ENCODE measurements around the gene PURA. TPM values are rescaled to one million over a fixed set of nuclear protein-coding genes. Genes with fewer than 3 reads are reported as not detected.

The PURA gene
- total RNA-seq, 2 experiments from 2014 or later = 13.1 to 13.3 TPM

DNA sequence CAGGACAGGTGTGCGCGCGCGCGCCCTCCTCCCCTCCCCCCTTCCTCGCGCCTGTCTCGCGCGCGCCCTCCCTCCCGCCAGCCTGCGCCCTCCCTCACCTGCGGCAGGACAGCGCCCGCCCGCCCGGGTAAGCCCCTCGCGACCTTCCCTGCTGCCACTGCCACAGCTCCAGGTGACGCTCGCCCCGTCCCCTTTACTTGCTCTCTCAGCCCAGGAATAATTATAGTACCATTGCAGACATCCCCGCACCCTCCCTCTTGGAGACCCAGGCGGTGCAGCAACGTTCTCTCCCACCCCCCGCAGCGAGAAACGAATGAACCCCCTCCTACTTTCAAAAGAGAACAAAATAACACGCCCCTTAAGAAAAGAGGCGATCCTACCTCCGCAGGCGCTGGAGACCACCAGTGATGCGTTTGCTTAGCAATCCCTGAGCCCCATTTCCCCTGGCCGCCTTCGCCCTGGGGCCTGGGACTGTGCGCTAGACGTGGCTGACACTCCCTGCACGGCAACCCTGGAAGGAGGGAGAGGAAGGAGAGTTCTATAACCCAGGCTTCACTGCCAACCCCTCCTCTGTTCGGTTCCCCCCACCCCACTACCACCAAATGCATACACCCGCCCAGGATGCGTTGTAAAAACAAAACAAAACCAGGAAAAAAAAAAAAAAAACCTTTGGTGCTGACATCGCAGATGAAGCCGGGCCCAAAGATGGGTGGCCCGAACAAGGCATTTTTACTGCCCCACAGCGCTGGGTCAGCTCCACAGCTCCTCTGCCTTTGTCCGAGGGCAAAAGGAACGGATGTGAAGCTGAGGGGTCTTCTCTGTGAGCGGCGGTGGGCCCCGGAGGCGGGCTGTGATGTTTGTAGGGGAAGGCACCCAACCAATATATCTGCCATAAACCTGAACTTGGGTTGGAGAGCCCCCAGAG, 5.6 kb upstream of the PURA start:
- ChIA-PET CTCF (interaction anchor here (0.6 to 1.3 kb wide), 3 partner anchors 18 to 164 kb away, joined by 3 to 4 read pairs (median 3); no protein-coding TSS in a partner anchor), POLR2A (interaction anchor here (0.6 to 1.2 kb wide), 5 partner anchors 29 to 1366 kb away, joined by 3 to 4 read pairs (median 3); partner anchors contain the start of genes CYSTM1 and UBE2D2)

DNA sequence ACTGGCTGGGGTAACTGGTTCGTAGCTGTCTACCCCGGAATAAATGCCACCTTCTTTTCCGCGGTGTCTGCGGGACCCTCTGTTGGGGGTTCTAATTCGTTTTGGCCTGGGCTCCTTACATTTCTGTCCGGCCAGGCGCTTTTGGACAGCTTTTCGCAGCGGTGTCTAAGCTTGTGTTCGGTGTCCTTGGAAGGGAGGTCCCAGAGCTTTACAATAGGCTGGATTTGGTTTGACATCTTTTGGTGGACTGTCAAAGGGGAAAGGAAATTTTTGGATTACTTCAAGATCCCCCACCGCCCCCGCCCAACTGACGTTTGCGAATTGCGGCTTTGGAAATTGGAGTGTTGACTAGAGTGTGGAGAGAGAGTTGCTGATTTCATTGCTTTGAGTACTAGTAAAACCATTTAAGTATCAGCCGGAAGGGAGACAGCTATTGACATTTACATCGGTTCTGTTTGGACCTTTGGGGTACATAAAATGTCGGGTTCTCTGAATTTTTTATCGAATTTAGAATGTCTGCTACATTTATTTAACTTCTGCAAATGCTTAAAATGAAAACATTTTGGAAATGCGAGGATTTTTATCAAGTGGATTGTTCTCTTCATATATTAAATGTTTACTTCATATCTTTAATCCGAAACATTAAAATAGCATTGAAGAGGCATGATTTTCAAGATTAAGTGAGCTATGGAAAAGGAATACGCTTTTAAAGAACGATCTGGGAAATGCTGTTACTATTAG, 4.7 kb upstream of the PURA start:
- ChIA-PET POLR2A (interaction anchor here (0.7 kb wide), 1 partner anchor 548 kb away, joined by 4 read pairs; the partner anchor contains the start of gene UBE2D2), CTCF (interaction anchor here (1.3 kb wide), 1 partner anchor 35 kb away, joined by 3 read pairs; no protein-coding TSS in a partner anchor)

DNA sequence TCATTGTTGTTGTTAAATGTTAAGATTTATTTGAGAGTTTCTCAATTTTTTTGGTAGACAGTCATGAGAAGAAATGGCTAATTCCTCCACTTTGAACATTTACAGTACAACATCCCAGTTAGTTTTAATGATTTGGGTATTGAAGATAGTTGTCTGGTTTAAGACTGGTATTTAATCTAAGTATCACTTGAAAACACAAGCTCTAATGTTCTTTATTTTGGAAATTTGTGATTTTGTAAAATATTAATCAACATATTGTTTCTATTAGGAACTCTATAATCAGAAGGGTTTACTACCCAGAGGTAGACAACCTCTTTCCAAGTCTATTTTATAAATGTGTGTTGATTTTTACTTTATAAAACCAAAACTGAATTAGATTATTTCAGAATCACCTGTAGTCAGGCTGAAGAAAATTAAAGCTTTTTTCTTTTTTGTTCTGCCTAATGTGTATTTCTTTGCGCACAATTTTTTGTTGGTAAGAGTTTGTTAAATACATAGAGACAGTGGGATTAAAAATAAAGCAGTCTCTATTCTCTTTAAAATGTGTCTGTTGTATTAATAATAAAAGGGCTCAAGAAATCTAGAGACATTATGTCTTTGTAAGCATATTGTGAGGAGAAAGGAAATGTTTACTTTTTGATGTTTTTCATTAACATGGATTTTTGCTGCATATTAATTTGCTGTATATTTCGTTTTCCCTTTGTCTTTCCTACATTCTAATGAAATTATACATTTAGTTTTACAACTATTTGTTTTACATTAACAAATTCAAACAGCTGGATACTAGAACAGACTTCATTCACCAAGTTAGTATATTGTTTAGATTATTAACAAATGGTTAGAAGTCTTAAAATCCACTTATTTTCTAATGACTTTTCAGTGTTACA, 3.9 kb upstream of the PURA start:
- ChIA-PET CTCF (interaction anchor here (0.7 to 1.3 kb wide), 2 partner anchors 33 to 34 kb away, joined by 3 read pairs; no protein-coding TSS in a partner anchor), POLR2A (no interaction called here)

DNA sequence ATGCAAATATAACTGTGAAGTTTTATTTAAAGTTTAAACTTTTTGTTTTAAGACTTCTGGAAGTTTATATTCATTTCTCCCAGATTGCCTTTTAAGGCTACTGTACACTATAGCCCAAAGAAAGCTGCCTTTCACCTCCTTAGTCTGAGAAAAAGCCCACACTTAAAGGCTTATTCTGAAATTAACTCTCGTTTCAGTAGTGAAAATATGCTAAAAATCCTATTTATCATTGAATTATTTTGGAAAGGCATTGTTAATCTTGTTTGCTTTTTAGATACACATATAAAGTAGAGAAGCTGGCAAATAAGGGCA, 3.3 kb upstream of the PURA start:
- ChIA-PET CTCF (interaction anchor here (0.7 to 1.3 kb wide), 2 partner anchors 32 to 34 kb away, joined by 3 read pairs; no protein-coding TSS in a partner anchor), POLR2A (no interaction called here)

DNA sequence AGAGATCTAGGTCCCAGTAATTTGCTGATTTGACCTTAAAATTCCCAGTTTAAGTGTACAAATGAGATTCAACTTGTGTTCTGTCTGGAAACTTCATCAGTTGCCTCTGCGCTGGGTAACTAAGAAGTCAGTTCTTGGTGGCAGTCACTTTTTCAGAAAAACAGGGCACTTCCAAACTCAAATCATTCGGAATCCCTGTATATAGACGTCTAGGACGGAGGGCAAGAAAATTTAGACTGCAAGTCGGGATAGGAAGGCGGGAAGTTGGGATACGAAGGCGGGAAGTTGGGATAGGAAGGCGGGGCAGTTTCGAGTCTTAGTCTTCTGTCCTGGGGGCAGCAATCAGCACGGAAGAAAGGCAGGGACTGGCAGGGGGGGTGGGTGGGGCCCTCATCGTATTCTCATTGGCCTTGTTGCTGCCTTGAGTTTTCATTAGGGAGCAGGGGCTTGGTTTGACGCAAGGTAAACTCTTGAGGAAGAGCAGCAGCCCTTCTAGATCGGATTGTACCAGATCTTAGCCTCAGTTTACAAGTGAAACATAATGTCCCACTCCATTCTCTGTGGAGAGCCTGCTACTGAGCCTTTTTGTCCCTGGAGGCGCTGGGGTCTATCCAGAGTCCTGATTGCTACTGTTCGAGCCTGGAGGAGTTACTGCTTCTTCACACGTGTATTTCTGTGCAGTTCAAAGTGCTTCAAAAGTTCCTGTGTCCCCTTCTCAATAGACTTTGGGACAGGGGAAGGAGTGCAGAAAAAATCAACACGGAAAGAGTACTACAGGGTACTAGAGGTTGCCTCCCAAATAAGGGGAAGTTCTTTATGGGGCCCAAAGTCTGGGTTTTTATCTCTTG, 2.7 kb upstream of the PURA start:
- ChIA-PET POLR2A (no interaction called here), CTCF (interaction anchor here (0.7 kb wide), 1 partner anchor 32 kb away, joined by 3 read pairs; no protein-coding TSS in a partner anchor)

DNA sequence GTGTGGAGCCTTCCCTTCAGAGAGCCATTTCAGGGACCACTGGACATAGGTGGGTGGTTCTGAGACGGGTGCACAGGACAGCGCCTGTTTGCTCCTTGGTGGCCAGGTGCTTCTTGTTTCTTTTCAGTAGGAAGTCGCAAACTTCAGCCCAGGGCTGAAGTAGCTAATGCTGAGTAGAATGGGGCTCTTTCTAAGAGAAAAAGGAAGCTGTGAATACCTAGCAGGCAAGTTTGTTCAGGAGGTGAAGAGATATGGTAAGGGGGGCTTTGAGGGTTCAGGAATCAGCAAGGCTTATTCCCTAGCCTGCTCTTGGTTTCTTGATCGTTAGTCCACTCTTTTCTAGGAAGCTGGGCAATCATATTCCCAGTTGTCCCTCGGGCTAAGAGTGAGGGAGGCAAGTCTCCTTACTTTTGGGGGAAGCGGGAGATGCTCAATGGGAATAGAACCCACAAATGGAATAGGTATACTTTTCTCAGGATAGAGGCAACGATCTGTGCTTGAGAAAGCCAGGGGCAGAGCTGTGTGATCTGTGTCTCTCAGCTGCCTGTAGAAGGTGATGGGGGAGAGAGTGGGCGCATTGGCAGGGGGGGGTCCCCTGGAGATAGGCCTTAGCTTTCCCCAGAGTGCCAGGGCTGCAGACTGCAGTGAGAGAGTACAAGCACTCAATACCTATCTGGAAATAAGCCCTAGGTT, 1.9 kb upstream of the PURA start:
- CTCF ChIA-PET = interaction anchor here (1.3 kb wide), 1 partner anchor 38 kb away, joined by 3 read pairs; no protein-coding TSS in a partner anchor
- POLR2A ChIA-PET = interaction anchor here (0.6 kb wide), 2 partner anchors 13 to 62 kb away, joined by 3 read pairs; no protein-coding TSS in a partner anchor

DNA sequence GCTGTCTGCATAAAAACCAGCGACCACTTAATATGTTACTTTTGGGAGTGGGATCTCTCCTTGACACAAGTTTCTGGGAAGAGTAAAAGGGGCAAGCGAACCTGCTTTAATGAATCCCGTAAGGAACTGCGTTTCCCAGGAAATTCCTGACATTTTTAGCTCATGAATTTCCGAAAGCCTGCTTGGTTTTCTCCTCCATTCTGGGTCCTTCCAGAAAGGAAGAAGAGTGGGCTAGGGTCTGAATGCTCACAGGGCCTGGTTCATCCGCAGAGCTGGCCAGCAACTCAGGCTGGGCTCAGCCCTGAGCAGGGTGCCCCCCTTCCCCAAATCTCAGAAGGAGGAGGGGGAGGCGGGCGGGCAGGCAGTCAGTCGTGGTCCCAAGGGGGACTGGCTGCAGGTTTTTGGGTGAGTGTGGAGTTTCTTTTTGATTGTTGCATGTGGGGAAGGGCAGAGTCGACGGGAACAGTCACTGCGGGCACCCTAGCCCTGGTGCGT, 1.2 kb upstream of the PURA start:
- POLR2A ChIA-PET = interaction anchor here (0.7 kb wide), 1 partner anchor 33 kb away, joined by 3 read pairs; no protein-coding TSS in a partner anchor
- CTCF ChIA-PET = interaction anchor here (1.0 to 1.3 kb wide), 2 partner anchors 30 to 39 kb away, joined by 3 read pairs; no protein-coding TSS in a partner anchor

DNA sequence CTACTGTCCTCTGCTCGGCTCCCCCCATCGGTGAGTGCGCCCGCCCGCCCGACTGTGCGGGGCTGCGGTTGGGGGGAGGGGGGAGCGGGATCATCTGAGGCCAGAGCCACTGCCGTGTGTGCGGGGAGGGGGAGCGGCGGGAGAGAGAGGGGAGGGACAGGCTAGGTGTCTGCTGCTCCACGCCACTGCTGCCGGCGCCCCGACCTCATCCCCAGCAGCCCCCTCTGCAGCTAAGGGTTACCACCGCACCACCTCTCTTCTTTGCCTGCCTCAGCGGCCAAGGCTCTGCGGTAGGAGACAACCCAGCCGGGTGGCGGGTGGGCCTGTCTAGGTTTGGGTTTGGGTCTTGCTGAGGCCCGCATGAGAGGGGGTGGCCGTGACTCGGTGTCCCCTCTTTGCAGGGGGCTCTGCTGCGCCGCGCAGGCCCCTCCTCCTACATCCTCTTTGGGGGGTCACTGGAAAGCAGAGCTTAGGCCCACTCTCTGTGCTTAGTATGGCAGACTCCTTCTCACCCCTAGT, 670 bp upstream of the PURA start:
- ChIA-PET CTCF (interaction anchor here (1.0 to 1.6 kb wide), 4 partner anchors 30 to 43 kb away, joined by 3 to 4 read pairs (median 4); no protein-coding TSS in a partner anchor), POLR2A (interaction anchor here (0.7 kb wide), 1 partner anchor 32 kb away, joined by 3 read pairs; no protein-coding TSS in a partner anchor)

DNA sequence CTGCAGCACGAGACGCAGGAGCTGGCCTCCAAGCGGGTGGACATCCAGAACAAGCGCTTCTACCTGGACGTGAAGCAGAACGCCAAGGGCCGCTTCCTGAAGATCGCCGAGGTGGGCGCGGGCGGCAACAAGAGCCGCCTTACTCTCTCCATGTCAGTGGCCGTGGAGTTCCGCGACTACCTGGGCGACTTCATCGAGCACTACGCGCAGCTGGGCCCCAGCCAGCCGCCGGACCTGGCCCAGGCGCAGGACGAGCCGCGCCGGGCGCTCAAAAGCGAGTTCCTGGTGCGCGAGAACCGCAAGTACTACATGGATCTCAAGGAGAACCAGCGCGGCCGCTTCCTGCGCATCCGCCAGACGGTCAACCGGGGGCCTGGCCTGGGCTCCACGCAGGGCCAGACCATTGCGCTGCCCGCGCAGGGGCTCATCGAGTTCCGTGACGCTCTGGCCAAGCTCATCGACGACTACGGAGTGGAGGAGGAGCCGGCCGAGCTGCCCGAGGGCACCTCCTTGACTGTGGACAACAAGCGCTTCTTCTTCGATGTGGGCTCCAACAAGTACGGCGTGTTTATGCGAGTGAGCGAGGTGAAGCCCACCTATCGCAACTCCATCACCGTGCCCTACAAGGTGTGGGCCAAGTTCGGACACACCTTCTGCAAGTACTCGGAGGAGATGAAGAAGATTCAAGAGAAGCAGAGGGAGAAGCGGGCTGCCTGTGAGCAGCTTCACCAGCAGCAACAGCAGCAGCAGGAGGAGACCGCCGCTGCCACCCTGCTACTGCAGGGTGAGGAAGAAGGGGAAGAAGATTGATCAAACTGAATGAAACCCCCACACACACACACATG, 654 bp downstream of the PURA start:
- POLR2A ChIA-PET = interaction anchor here (0.7 to 0.9 kb wide), 3 partner anchors 19 to 251 kb away, joined by 3 read pairs; no protein-coding TSS in a partner anchor
- CTCF ChIA-PET = interaction anchor here (1.0 to 1.8 kb wide), 4 partner anchors 17 to 42 kb away, joined by 3 to 4 read pairs (median 4); no protein-coding TSS in a partner anchor

DNA sequence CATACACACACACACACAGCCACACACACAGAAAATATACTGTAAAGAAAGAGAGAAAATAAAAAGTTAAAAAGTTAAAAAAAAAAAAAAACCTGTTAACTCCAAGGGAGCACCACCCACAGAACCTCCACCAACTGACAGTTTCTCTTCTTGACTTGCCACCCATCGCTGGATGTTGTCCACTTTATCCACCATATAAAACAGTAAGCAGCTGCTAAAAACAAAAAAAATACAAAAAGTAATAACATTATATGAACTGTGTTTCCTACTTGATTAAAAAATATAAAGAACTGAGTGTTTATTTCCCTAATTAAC, 1.2 kb downstream of the PURA start:
- POLR2A ChIA-PET = interaction anchor here (0.7 to 0.9 kb wide), 5 partner anchors 18 to 252 kb away, joined by 3 to 8 read pairs (median 3); no protein-coding TSS in a partner anchor
- CTCF ChIA-PET = interaction anchor here (1.0 to 1.8 kb wide), 4 partner anchors 17 to 40 kb away, joined by 3 to 4 read pairs (median 4); no protein-coding TSS in a partner anchor

DNA sequence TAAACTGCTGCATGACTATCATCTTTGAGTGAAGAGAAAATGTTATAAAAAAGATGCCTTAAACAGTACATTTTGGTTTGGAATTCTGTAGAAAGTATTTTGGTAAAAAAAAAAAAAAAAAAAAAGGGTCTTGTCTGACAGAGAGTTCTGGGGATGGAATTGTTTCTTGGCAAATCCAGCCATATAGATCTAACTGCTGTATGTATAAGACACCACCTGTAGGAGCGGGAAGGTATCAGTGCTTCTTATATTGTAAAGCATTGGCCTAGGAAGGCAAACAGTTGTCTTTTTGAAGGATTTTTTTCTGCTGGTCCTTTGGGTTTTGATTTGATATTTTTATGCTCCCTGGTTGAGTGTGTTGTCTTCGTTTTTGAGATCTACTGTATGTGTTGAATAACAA, 2.8 kb downstream of the PURA start:
- CTCF ChIA-PET = interaction anchor here (0.9 to 1.1 kb wide), 2 partner anchors 28 to 148 kb away, joined by 3 read pairs; no protein-coding TSS in a partner anchor

DNA sequence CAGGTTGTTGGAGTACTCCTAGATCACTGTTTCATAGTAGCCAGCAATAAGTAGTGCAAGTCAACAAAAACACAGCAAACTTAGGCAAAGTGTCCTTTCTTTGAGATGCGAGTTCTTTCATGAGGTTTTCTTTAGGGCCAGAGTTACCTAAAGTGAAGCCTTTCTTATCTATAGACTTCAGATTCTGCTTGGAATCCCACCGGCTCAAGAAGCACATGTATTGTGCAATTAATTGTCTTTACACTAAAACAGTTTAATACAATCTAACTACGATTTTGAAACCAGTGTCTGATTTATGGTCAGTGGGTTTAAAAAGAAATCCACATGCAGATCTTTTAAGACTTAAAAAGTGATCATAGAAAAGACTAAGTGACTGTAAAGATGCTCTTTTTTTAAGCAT, 3.6 kb downstream of the PURA start:
- CTCF ChIA-PET = interaction anchor here (0.9 to 1.1 kb wide), 2 partner anchors 27 to 149 kb away, joined by 3 read pairs; no protein-coding TSS in a partner anchor
- POLR2A ChIA-PET = no interaction called here

More for the DNA sequence above, 2.8 kb downstream of the PURA start:
- POLR2A ChIA-PET = no interaction called here

DNA sequence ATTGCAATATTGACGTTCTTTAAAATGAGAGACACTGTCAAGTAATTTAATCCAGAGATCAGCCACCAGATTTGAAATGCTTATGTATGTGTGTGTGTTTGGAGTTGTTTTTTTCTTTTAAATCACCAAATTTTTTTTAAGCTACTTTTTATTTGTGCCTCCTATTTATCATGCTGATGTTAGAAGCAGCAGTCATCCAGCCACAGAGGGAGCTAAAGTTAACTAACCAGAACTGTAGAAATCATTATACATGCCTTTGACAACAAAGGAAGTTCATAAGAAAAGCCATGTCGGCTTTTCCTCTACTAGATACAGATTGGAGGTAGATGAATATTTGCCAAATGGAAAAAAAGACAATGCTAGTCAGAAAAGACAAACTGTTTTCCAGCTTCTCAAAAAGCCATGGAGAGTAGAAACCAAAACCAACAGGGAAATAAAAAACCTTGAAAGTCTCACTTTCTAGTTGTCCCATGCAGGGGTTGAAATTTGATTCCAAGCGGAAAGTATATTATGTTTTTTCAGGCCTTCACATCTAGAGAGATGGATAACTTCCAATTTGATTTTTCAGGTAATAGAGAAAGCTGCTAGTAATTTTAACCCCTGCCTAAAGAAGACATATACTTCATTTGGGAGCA, 4.5 kb downstream of the PURA start:
- CTCF ChIA-PET = interaction anchor here (0.9 to 1.3 kb wide), 2 partner anchors 39 to 157 kb away, joined by 3 read pairs; no protein-coding TSS in a partner anchor
- POLR2A ChIA-PET = interaction anchor here (0.6 to 0.7 kb wide), 2 partner anchors 19 to 30 kb away, joined by 3 to 5 read pairs; no protein-coding TSS in a partner anchor

DNA sequence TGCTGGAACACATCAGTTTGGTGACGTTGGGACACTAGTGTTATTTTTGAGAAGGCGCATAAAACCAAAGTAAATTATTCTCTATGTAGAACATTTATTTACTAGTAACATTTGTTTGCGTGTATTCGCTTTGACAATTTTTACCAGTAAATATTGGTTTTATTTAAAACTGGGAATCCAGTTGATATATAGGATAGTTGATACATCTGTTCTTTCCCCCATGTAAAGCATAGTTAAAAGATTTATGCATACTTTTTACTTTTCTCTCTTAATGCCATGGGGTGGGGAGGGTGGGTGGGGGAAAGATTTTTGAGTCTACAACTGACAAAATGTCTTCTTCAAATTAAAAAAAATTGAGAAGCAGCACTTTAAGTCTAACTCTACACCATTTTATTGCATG, 11.7 kb downstream of the PURA start, which contains the start of gene IGIP:
Gene IGIP, plus strand, starts transcription at position 301 of the 400 bp plus-strand sequence. CDS start 2,540 bp downstream, outside the sequence.
- POLR2A ChIA-PET = no interaction called here
- CTCF ChIA-PET = no interaction called here
